Mesothelial cell of epicardium (in vitro differentiated cells): Measurements from ENCODE around the gene KCNIP4. TPM values are rescaled to one million over a fixed set of nuclear protein-coding genes. Genes with fewer than 3 reads are reported as not detected.

Experiments used
- DNase-seq, 2 experiments: peaks; one replicate each; pipeline ENCODE4 v3.0.0; 2021; ENCODE audit warnings: low spot score in 2 of 2; ENCODE audit not compliant: unreplicated experiment in 2 of 2
- H3K27ac Mint-ChIP-seq: 2 replicates; pipeline ENCODE4 v1.8.0; 2021; ENCODE audit warnings: mixed read lengths
- H3K27me3 Mint-ChIP-seq: 2 replicates; pipeline ENCODE4 v1.8.0; 2021; ENCODE audit warnings: low read depth, mixed read lengths
- H3K36me3 Mint-ChIP-seq: 2 replicates; pipeline ENCODE4 v1.8.0; 2021; ENCODE audit warnings: mixed read lengths
- H3K4me1 Mint-ChIP-seq: 2 replicates; pipeline ENCODE4 v1.8.0; 2021; ENCODE audit warnings: mixed read lengths
- H3K4me3 Mint-ChIP-seq: 2 replicates; pipeline ENCODE4 v1.8.0; 2021; ENCODE audit warnings: mild to moderate bottlenecking, moderate library complexity, mixed read lengths
- H3K9me3 Mint-ChIP-seq: 2 replicates; pipeline ENCODE4 v1.8.0; 2021; ENCODE audit warnings: mixed read lengths
- total RNA-seq: library from RNA; stranded (reverse); gene quantifications from 3 replicates; pipeline ENCODE4 v1.2.1, GENCODE V29; 2021
- TF ChIP-seq, protein P1 (sequence below): fragments of 200-600 bp; sonication (generic); IDR thresholded peaks from one replicate; pipeline ENCODE4 v1.5.0; 2021; ENCODE audit warnings: antibody characterized with exemption; ENCODE audit not compliant: unreplicated experiment

KCNIP4 gene
- total RNA-seq, 1 donor from 2014 or later, result 3.0 TPM

DNA sequence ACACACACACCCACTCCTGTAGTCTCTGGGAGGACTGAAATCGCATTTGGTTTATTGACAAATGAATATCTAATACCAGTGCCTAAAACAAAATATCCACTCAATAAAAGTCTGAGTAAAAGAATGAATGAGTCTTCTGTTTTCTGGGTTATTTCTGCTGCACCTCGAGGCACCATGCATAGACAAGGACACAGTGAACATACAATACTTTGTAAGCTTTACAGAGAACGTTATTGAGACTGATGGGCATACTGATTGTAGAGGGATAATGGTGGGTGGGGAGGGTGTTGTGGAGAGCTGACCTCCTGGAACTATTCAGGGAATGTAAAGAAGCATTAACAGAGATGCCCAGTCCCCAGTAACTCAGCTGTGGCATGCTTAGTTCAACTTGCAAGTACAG lies 14.1 kb upstream of the KCNIP4 start:
- H3K4me1 Mint-ChIP-seq, result no peaks in the 10 kb centered on the region
- no peak overlapping the region for H3K4me3 Mint-ChIP-seq
- no peak overlapping the region for H3K27ac Mint-ChIP-seq
- peaks cover 36% of the 10 kb centered on the region for H3K27me3 Mint-ChIP-seq
- TF ChIP-seq, protein P1, sequence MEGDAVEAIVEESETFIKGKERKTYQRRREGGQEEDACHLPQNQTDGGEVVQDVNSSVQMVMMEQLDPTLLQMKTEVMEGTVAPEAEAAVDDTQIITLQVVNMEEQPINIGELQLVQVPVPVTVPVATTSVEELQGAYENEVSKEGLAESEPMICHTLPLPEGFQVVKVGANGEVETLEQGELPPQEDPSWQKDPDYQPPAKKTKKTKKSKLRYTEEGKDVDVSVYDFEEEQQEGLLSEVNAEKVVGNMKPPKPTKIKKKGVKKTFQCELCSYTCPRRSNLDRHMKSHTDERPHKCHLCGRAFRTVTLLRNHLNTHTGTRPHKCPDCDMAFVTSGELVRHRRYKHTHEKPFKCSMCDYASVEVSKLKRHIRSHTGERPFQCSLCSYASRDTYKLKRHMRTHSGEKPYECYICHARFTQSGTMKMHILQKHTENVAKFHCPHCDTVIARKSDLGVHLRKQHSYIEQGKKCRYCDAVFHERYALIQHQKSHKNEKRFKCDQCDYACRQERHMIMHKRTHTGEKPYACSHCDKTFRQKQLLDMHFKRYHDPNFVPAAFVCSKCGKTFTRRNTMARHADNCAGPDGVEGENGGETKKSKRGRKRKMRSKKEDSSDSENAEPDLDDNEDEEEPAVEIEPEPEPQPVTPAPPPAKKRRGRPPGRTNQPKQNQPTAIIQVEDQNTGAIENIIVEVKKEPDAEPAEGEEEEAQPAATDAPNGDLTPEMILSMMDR, result no peak
- no peak for DNase-seq
- H3K36me3 Mint-ChIP-seq, result no peaks in the 10 kb centered on the region
- no peaks in the 10 kb centered on the region for H3K9me3 Mint-ChIP-seq

DNA sequence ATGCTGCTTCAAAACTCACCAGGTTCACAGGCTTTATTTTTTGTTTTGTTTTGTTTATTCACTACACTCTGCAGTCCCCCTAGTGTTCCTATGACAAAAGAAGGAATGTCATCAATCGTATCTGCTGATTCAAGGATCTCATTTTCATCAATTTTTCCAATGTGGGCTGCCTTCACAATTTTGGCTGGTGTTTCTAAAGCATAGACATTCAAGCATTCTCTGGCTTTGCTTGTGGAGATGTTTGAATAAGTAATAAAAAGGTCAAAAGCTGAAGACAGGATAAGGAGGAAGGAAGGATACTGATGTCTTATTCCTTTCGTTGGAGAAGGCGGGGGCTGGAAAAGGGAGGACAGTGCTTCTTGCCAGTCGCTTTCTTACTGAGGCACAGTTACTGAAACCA lies 12.2 kb upstream of the KCNIP4 start:
- Mint-ChIP-seq H3K36me3 (no peaks in the 10 kb centered on the region), H3K27me3 (peaks cover 41% of the 10 kb centered on the region), H3K4me1 (no peaks in the 10 kb centered on the region), H3K27ac (no peak overlapping the region), H3K4me3 (no peak overlapping the region), H3K9me3 (no peaks in the 10 kb centered on the region)
- TF ChIP-seq, protein P1, result no peak
- no peak for DNase-seq

DNA sequence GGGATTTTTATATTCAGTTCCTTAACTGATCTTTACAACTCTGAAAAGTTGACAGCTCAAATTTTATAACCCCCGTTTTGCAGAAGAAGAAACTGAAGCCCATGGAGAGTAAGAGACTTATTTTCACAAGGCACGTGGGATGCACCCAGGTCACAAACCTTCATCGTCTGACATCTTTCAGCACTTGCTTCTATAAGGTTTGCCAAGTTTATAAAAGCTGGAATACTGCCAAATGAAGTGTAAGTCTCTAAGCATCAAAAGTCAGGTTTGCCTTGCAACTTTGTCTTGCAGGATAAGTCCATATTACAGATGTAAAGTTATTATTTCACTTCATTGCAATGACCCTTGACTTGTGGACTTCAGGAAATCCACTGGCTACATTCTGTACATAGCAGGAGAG lies 6.3 kb upstream of the KCNIP4 start:
- H3K9me3 Mint-ChIP-seq, result no peaks in the 10 kb centered on the region
- H3K4me3 Mint-ChIP-seq, result no peak overlapping the region
- no peak for DNase-seq
- no peaks in the 10 kb centered on the region for H3K36me3 Mint-ChIP-seq
- H3K4me1 Mint-ChIP-seq, result peaks cover 5% of the 10 kb centered on the region
- H3K27me3 Mint-ChIP-seq, result peaks cover 55% of the 10 kb centered on the region
- no peak overlapping the region for H3K27ac Mint-ChIP-seq
- TF ChIP-seq, protein P1, result no peak

DNA sequence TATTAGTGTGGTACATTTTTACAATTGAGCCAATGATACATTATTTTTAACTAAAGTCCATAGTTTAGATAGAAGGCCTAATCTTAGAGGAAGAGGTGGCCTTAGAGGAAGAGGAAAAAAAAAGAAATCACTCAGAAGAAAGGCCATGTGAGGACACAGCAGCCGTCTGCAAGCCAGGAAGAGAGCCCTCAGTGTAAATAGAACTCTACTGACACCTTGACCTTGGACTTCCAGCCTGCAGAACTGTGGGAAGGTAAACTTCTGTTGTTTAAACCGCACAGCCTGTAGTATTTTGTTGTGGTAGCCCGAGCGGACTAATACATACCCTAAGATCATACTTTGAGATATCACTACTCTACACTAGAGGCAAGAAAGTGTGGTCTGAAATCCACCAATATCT lies 5.1 kb upstream of the KCNIP4 start:
- Mint-ChIP-seq H3K9me3 (no peaks in the 10 kb centered on the region), H3K36me3 (no peaks in the 10 kb centered on the region), H3K27ac (no peak overlapping the region), H3K4me3 (no peak overlapping the region), H3K27me3 (peaks cover 61% of the 10 kb centered on the region), H3K4me1 (peaks cover 5% of the 10 kb centered on the region)
- TF ChIP-seq, protein P1, result no peak
- DNase-seq, result no peak

DNA sequence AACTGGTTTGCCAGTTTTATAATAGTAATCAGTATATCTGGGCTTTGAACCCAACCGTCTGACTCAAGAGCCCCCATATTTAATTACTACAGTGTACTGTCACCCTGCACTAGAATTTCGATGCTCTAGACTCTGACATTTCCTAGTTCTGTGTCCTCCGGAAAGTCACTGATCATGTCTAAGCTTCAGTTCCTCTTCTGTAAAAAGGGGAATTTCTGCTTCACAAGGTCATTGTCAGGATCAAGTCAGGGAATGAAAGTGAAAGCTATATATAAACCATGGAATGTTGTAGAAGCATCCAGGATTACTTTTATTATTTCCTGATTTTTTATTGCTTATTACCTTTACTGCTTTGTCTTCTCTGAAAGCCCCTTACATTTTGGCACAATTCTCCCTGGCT lies 4.0 kb upstream of the KCNIP4 start:
- Mint-ChIP-seq H3K4me3 (no peak overlapping the region), H3K36me3 (no peaks in the 10 kb centered on the region), H3K4me1 (peaks cover 10% of the 10 kb centered on the region), H3K27ac (no peak overlapping the region), H3K9me3 (no peaks in the 10 kb centered on the region), H3K27me3 (peaks cover 61% of the 10 kb centered on the region)
- DNase-seq, result no peak
- TF ChIP-seq, protein P1, result no peak

DNA sequence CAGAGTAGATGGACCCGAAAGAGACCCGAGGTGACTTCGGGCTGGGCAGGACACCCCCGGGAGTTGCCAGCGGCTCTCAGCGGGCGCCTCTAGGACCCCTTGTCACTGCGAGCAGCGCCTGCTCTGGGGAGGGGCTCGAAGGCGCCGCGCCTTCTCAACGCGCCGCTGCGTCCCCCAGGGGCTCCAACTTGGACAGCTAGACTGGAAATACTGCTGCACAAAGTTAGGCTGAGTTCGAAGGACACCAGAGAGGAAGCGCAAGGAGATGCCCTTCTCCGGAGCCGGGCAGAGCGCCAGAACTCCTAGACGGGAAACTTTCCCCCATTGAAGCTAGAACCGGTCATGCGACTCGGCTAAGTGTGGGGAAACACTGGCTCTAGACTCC lies 493 bp upstream of the KCNIP4 start:
- Mint-ChIP-seq H3K27ac (no peak overlapping the region), H3K4me1 (peaks cover 5% of the 10 kb centered on the region), H3K9me3 (no peaks in the 10 kb centered on the region), H3K36me3 (no peaks in the 10 kb centered on the region), H3K27me3 (peaks cover 85% of the 10 kb centered on the region), H3K4me3 (peak overlapping the region; percentile 51)
- peak; percentile 23 to 44 for DNase-seq
- TF ChIP-seq, protein P1, result no peak
